Esophagus muscularis mucosa (tissue), 4 donors: ENCODE results near the gene MAD1L1.

Source experiments
- CTCF ChIP-seq, 3 experiments: fragments of 200-600 bp in 2 of 3; fragments of 450-650 bp in 1 of 3; sonication (generic) in 2 of 3; IDR thresholded peaks; one replicate each; pipeline ENCODE4 v1.5.1; 2017 to 2019; ENCODE audit warnings: antibody characterized with exemption in 3 of 3, mild to moderate bottlenecking in 2 of 3, moderate library complexity in 1 of 3
- EP300 ChIP-seq: sonication (generic); formaldehyde crosslinking; IDR thresholded peaks from one replicate; pipeline ENCODE4 v1.6.1; 2017; ENCODE audit warnings: antibody characterized with exemption
- POLR2A ChIP-seq: fragments of 450-650 bp; IDR thresholded peaks from one replicate; pipeline ENCODE4 v1.6.1; 2017; ENCODE audit warnings: antibody characterized with exemption, moderate library complexity, mild to moderate bottlenecking, low read depth
- POLR2AphosphoS5 ChIP-seq, 2 donors: sonication (generic); formaldehyde crosslinking; IDR thresholded peaks; one replicate each; pipeline ENCODE4 v1.6.1; 2017; ENCODE audit warnings: antibody characterized with exemption in 2 of 2

- TF ChIP-seq CTCF (IDR thresholded peaks at IDR 0.05) (no peak), EP300 (no peak), POLR2A (no peak), POLR2AphosphoS5 (IDR thresholded peaks at IDR 0.05) (no peak)
Measured at GRCh38 chr7:1950452-1951158, 282.1 kb downstream of the MAD1L1 start.
